Measurements from ENCODE around the gene RNF13. TPM values are rescaled to one million over a fixed set of nuclear protein-coding genes. Genes with fewer than 3 reads are reported as not detected.

Gene RNF13
- total and polyA plus RNA-seq, 9 donors: 29.3 to 43.7 (median 33.5) TPM

- Histone ChIP-seq H3K27me3 (ENCODE audit: control insufficient read depth, insufficient read depth, low read length) (no peaks in the 10 kb centered on the region), H3K4me1 (ENCODE audit: control insufficient read depth, insufficient read depth, low read length) (no peaks in the 10 kb centered on the region), H3K27ac (ENCODE audit: low read length) (no peak overlapping the region), H3K9me3 (replicated peaks; ENCODE audit: control insufficient read depth, low read depth, low read length) (no peaks in the 10 kb centered on the region), H3K4me3 (ENCODE audit: low read length) (no peak overlapping the region), H3K36me3 (ENCODE audit: control insufficient read depth, insufficient read depth, low read length) (no peaks in the 10 kb centered on the region)
- no peak for DNase-seq
- WGBS (ENCODE audit: insufficient coverage): 100% methylated on average over 2 of the region's 3 CpGs
Measured at GRCh38 chr3:149958171-149958796, 145.3 kb downstream of the RNF13 start.

- no peak for DNase-seq
- Histone ChIP-seq H3K4me3 (ENCODE audit: low read length) (no peak overlapping the region), H3K9me3 (replicated peaks; ENCODE audit: control insufficient read depth, low read depth, low read length) (no peaks in the 10 kb centered on the region), H3K4me1 (ENCODE audit: control insufficient read depth, insufficient read depth, low read length) (no peaks in the 10 kb centered on the region), H3K27me3 (ENCODE audit: control insufficient read depth, insufficient read depth, low read length) (no peaks in the 10 kb centered on the region), H3K36me3 (ENCODE audit: control insufficient read depth, insufficient read depth, low read length) (no peaks in the 10 kb centered on the region), H3K27ac (ENCODE audit: low read length) (no peak overlapping the region)
Measured at GRCh38 chr3:149959443-149959842, 146.4 kb downstream of the RNF13 start.

GRCh38 chr3:149963485-149963884 lies 150.5 kb downstream of the RNF13 start:
- DNase-seq: no peak
- peaks cover 3% of the 10 kb centered on the region for H3K4me1 ChIP-seq (ENCODE audit: control insufficient read depth, insufficient read depth, low read length)
- H3K27ac ChIP-seq (ENCODE audit: low read length): no peak overlapping the region
- H3K27me3 ChIP-seq (ENCODE audit: control insufficient read depth, insufficient read depth, low read length): no peaks in the 10 kb centered on the region
- H3K36me3 ChIP-seq (ENCODE audit: control insufficient read depth, insufficient read depth, low read length): peaks cover 8% of the 10 kb centered on the region
- WGBS (ENCODE audit: insufficient coverage): no CpG with 5 or more reads among the region's 2 CpGs
- H3K4me3 ChIP-seq (ENCODE audit: low read length): no peak overlapping the region
- no peaks in the 10 kb centered on the region for H3K9me3 ChIP-seq (replicated peaks; ENCODE audit: control insufficient read depth, low read depth, low read length)

GRCh38 chr3:149964291-149964690 lies 151.3 kb downstream of the RNF13 start:
- H3K9me3 ChIP-seq (replicated peaks; ENCODE audit: control insufficient read depth, low read depth, low read length): no peaks in the 10 kb centered on the region
- peaks cover 8% of the 10 kb centered on the region for H3K4me1 ChIP-seq (ENCODE audit: control insufficient read depth, insufficient read depth, low read length)
- peaks cover 8% of the 10 kb centered on the region for H3K36me3 ChIP-seq (ENCODE audit: control insufficient read depth, insufficient read depth, low read length)
- peak; percentile 39 for DNase-seq
- H3K4me3 ChIP-seq (ENCODE audit: low read length): no peak overlapping the region
- H3K27me3 ChIP-seq (ENCODE audit: control insufficient read depth, insufficient read depth, low read length): no peaks in the 10 kb centered on the region
- H3K27ac ChIP-seq (ENCODE audit: low read length): no peak overlapping the region

GRCh38 chr3:149965278-149965677 lies 152.3 kb downstream of the RNF13 start:
- Histone ChIP-seq H3K4me3 (ENCODE audit: low read length) (no peak overlapping the region), H3K36me3 (ENCODE audit: control insufficient read depth, insufficient read depth, low read length) (peaks cover 8% of the 10 kb centered on the region), H3K9me3 (replicated peaks; ENCODE audit: control insufficient read depth, low read depth, low read length) (no peaks in the 10 kb centered on the region), H3K27ac (ENCODE audit: low read length) (no peak overlapping the region), H3K4me1 (ENCODE audit: control insufficient read depth, insufficient read depth, low read length) (peaks cover 8% of the 10 kb centered on the region), H3K27me3 (ENCODE audit: control insufficient read depth, insufficient read depth, low read length) (no peaks in the 10 kb centered on the region)
- peak; percentile 21 for DNase-seq

GRCh38 chr3:149967086-149967685 lies 154.2 kb downstream of the RNF13 start:
- no peaks in the 10 kb centered on the region for H3K27me3 ChIP-seq (ENCODE audit: control insufficient read depth, insufficient read depth, low read length)
- no peak overlapping the region for H3K4me3 ChIP-seq (ENCODE audit: low read length)
- no peak overlapping the region for H3K27ac ChIP-seq (ENCODE audit: low read length)
- H3K36me3 ChIP-seq (ENCODE audit: control insufficient read depth, insufficient read depth, low read length): peaks cover 8% of the 10 kb centered on the region
- DNase-seq: peak; percentile 79
- no peaks in the 10 kb centered on the region for H3K9me3 ChIP-seq (replicated peaks; ENCODE audit: control insufficient read depth, low read depth, low read length)
- WGBS (ENCODE audit: insufficient coverage): no CpG with 5 or more reads among the region's 9 CpGs
- H3K4me1 ChIP-seq (ENCODE audit: control insufficient read depth, insufficient read depth, low read length): peaks cover 8% of the 10 kb centered on the region

GRCh38 chr3:149968216-149968615 lies 155.2 kb downstream of the RNF13 start:
- Histone ChIP-seq H3K4me1 (ENCODE audit: control insufficient read depth, insufficient read depth, low read length) (peaks cover 8% of the 10 kb centered on the region), H3K27me3 (ENCODE audit: control insufficient read depth, insufficient read depth, low read length) (no peaks in the 10 kb centered on the region), H3K27ac (ENCODE audit: low read length) (peak overlapping the region; percentile 95), H3K9me3 (replicated peaks; ENCODE audit: control insufficient read depth, low read depth, low read length) (no peaks in the 10 kb centered on the region), H3K36me3 (ENCODE audit: control insufficient read depth, insufficient read depth, low read length) (peaks cover 8% of the 10 kb centered on the region), H3K4me3 (ENCODE audit: low read length) (peak overlapping the region; percentile 79)
- 23% methylated on average over 6 of the region's 8 CpGs for WGBS (ENCODE audit: insufficient coverage)
- peak; percentile 10 for DNase-seq

GRCh38 chr3:149969110-149969939 lies 156.3 kb downstream of the RNF13 start:
- no peaks in the 10 kb centered on the region for H3K9me3 ChIP-seq (replicated peaks; ENCODE audit: control insufficient read depth, low read depth, low read length)
- no peaks in the 10 kb centered on the region for H3K27me3 ChIP-seq (ENCODE audit: control insufficient read depth, insufficient read depth, low read length)
- H3K4me1 ChIP-seq (ENCODE audit: control insufficient read depth, insufficient read depth, low read length): peaks cover 8% of the 10 kb centered on the region
- H3K36me3 ChIP-seq (ENCODE audit: control insufficient read depth, insufficient read depth, low read length): peaks cover 8% of the 10 kb centered on the region
- peak; percentile 88 for DNase-seq
- peak overlapping the region; percentile 95 for H3K27ac ChIP-seq (ENCODE audit: low read length)
- no CpG with 5 or more reads among the region's 15 CpGs for WGBS (ENCODE audit: insufficient coverage)
- H3K4me3 ChIP-seq (ENCODE audit: low read length): peak overlapping the region; percentile 79

GRCh38 chr3:149969940-149970715 lies 157.1 kb downstream of the RNF13 start:
- under 1% methylated on average over 69 of the region's 73 CpGs for WGBS (ENCODE audit: insufficient coverage)
- Histone ChIP-seq H3K4me3 (ENCODE audit: low read length) (peak overlapping the region; percentile 79), H3K27me3 (ENCODE audit: control insufficient read depth, insufficient read depth, low read length) (no peaks in the 10 kb centered on the region), H3K27ac (ENCODE audit: low read length) (peak overlapping the region; percentile 95), H3K9me3 (replicated peaks; ENCODE audit: control insufficient read depth, low read depth, low read length) (no peaks in the 10 kb centered on the region), H3K36me3 (ENCODE audit: control insufficient read depth, insufficient read depth, low read length) (peaks cover 8% of the 10 kb centered on the region), H3K4me1 (ENCODE audit: control insufficient read depth, insufficient read depth, low read length) (peaks cover 8% of the 10 kb centered on the region)
- DNase-seq: peak; percentile 96

All from muscle of leg (tissue), 11 donors.